ENCODE data around the gene TRIM63. TPM values are rescaled to one million over a fixed set of nuclear protein-coding genes. Genes with fewer than 3 reads are reported as not detected.

TRIM63 gene
- polyA plus RNA-seq, 3 donors: 0.73 to 1.00 (median 0.99) TPM

DNA sequence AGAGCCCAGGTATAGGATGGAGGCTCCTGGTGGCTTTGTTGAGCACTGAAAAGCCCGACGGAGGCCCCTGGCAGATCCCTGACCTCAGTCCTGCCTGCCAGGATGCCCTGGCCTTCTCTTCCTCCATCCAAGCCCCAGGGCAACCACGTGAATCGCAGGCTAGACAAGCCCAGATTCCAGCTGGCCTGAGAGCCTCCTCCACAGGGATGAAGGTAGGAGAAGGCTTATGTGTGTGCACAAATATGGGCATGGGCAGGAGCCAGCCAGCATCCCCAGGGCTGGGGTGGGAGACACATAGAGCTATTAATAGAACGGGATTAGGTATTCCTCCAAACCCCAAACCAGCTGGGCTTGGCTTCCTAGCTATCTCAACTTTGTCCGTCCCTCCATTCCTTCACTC is 49.8 kb downstream of the TRIM63 start:
- no peak for DNase-seq

DNA sequence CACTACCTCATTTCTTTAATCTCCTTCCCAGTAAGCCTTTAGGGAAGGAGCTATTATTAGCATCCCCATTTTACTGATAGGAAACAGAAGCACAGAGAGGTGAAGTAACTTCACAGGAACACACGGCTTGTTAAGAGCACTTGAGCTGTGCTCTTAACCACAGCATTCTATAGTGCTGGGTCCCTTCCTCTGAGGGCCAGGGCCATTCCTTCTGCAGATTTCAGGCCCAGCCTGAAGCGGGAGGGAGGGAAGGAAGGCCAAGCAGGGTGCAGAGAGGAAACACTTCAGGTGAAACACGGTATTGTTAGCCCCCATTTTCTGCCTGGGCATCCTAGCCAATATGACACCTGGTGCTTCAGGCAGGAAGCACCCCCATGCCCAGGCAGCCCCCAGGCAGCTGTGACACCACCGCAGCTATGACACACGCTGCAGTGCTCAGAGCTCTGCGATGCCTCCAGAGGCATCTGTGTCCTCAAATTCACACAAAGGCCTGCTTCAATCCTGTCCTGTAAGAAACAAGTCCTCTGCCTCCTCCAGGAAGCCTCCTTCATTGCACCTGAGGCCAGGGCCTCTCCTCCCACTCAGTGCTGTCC is 50.4 kb downstream of the TRIM63 start:
- DNase-seq: no peak

DNA sequence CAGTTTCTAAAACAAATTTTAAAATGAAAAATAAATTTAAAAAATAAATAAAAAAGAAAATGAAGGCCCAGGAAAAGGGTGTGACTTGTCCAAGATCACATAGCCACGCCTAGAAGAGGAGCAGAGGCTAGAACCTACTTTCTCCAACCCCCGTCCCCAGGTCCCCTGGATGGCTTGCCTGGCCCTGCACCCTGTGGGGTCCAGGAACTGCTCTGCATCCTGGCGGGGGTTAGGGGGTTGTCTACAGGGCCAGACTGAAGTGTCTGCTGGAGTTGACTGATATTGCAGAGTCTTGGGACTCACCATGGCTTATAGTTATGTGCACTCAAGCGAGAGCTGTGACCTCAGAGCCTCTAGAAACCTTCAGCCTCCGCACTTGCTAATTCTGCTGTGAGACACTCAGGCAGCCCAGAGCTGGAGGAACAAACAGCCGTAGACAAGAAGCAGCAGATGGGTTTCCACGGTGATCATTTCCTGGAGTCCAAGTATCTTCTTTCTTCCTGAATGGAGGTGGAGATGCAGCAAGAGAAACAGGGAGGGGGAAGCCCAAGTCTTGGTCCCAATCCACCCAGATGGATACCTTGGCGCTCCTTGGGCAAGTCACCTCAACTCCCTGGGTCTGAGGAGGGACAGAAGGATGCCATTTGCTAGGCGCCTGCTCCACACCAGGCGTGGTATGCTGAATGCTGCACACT is 51.0 kb downstream of the TRIM63 start:
- DNase-seq: no peak

GRCh38 chr1:26015358-26015757 is 52.1 kb downstream of the TRIM63 start:
- DNase-seq: no peak

DNA sequence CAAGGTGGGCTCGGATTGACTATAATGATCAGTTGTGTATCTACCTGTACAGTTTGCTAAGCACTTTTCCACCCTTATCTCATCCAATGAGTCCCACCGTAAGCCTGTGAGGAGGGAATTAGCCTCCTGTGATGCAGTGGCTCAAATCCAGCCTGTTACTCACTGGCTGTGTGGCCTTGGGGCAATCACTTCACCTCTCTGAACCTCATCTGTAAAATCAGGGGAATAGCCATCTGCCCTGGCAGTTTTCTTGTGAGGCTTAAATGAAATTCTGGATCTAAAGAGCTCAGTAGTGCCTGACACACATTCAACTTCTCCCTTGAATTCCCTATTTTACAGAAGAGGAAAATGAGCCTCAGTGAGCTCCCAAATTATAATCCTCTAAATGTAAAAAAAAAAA is 53.3 kb downstream of the TRIM63 start:
- DNase-seq: no peak

- no peak for DNase-seq
Measured at GRCh38 chr1:26012864-26013263, 54.6 kb downstream of the TRIM63 start.

DNA sequence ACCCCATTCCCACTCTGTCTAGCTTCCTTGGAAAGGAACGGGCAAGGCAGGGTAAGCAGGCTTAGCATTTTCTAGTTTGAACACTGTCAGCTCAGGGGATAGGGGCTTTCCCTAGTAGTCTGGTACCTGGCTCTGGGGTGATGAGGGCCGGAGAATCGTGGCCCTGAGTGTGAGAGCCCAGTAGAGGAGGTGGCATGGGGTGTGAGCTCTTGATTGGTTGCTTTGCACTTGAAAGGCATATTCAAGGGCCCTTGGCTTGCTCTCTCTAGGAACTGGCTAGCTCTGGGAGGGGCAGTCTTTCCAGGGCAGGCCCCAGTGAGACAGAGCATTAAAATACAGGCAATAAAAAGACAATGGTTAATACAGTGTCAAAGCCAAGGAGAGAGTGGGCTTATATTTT is 56.6 kb downstream of the TRIM63 start:
- no peak for DNase-seq

GRCh38 chr1:26009796-26010447 is 57.5 kb downstream of the TRIM63 start:
- DNase-seq: no peak

DNA sequence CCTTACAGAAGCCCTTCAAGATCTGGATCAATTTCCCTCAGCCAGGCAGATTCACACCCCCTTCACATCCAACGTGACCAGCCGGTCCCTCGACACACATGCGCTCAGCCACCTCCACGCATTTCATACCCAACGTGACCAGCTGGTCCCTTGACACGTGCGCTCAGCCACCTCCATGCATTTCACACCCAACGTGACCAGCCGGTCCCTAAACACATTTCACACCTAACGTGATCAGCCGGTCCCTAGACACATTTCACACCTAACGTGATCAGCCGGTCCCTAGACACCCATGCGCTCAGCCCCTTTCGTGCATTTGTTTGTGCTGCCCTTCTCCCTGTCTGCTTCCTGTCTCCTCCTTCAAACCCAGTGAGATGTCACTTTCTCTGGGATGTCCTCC is 60.7 kb downstream of the TRIM63 start:
- DNase-seq: no peak

GRCh38 chr1:26005434-26006105 is 61.9 kb downstream of the TRIM63 start:
- no peak for DNase-seq

- no peak for DNase-seq
Measured at GRCh38 chr1:26003756-26004155, 63.7 kb downstream of the TRIM63 start.

DNA sequence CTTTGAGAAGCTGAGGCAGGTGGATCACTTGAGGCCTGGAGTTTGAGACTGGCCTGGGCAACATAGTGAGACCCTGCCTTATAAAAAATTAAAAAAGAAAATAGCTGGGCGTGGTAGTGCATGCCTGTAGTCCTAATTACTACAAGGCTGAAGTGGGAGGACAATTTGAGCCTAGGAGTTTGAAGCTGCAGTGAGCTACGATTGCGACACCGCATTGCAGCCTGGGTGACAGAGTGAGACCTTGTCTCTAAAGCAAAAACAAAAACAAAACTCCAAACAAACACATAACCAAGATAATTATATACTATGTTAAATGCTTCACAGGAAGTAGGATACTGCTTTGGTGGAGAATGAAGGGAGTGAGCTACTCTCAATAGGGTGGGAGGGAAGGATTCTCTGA is 64.2 kb downstream of the TRIM63 start:
- no peak for DNase-seq

Other genes with a start within 250 kb of the TRIM63 start
- gene MTFR1L, start 247.7 kb downstream of the TRIM63 start, polyA plus RNA-seq (ENCODE audit: insufficient read length in 3 of 3): 100 to 1,000 TPM in 1 of 3 donors, 10 to 100 TPM in 2; 86.2 to 120 (median 95.4) TPM
- gene AUNIP, start 208.2 kb downstream of the TRIM63 start, polyA plus RNA-seq (ENCODE audit: insufficient read length in 3 of 3): 1 to 10 TPM; 3.0 to 3.5 (median 3.4) TPM
- 10 to 100 TPM; 26.6 to 36.8 (median 36.3) TPM for gene PAQR7, start 191.9 kb downstream of the TRIM63 start, polyA plus RNA-seq (ENCODE audit: insufficient read length in 3 of 3)
- 1,000 to 10,000 TPM; 1,042 to 1,257 (median 1,055) TPM for gene STMN1, start 161.2 kb downstream of the TRIM63 start, polyA plus RNA-seq (ENCODE audit: insufficient read length in 3 of 3)
- gene PAFAH2, start 69.6 kb downstream of the TRIM63 start, polyA plus RNA-seq (ENCODE audit: insufficient read length in 3 of 3): 10 to 100 TPM; 16.5 to 24.0 (median 19.1) TPM
- 1 to 10 TPM; 1.6 to 2.1 (median 1.7) TPM for gene EXTL1, start 45.9 kb downstream of the TRIM63 start, polyA plus RNA-seq (ENCODE audit: insufficient read length in 3 of 3)
- gene SLC30A2, start 21.5 kb downstream of the TRIM63 start, polyA plus RNA-seq (ENCODE audit: insufficient read length in 3 of 3): 1 to 10 TPM; 5.4 to 9.1 (median 5.5) TPM
- gene PDIK1L, start 44.2 kb upstream of the TRIM63 start, polyA plus RNA-seq (ENCODE audit: insufficient read length in 3 of 3): 10 to 100 TPM; 16.2 to 17.2 (median 17.1) TPM
- gene FAM110D, start 91.4 kb upstream of the TRIM63 start, polyA plus RNA-seq (ENCODE audit: insufficient read length in 3 of 3): 1 to 10 TPM; 1.2 to 1.7 (median 1.4) TPM
- under 1 TPM in 1 of 3 donors, not detected in 2; 0.19 TPM for gene C1orf232, start 101.3 kb upstream of the TRIM63 start, polyA plus RNA-seq (ENCODE audit: insufficient read length in 3 of 3)
- 10 to 100 TPM; 20.8 to 25.7 (median 21.0) TPM for gene ZNF593, start 102.3 kb upstream of the TRIM63 start, polyA plus RNA-seq (ENCODE audit: insufficient read length in 3 of 3)
- 1 to 10 TPM; 1.2 to 1.8 (median 1.5) TPM for gene ZNF593OS, start 104.2 kb upstream of the TRIM63 start, polyA plus RNA-seq (ENCODE audit: insufficient read length in 3 of 3)
- gene CNKSR1, start 109.9 kb upstream of the TRIM63 start, polyA plus RNA-seq (ENCODE audit: insufficient read length in 3 of 3): 10 to 100 TPM; 11.9 to 25.6 (median 25.4) TPM
- under 1 TPM in 2 of 3 donors, not detected in 1; 0.14 TPM for gene CATSPER4, start 123.0 kb upstream of the TRIM63 start, polyA plus RNA-seq (ENCODE audit: insufficient read length in 3 of 3)
- gene CEP85, start 166.6 kb upstream of the TRIM63 start, polyA plus RNA-seq (ENCODE audit: insufficient read length in 3 of 3): 10 to 100 TPM; 16.2 to 22.5 (median 20.9) TPM
- 100 to 1,000 TPM in 1 of 3 donors, 10 to 100 TPM in 2; 85.2 to 120 (median 92.9) TPM for gene SH3BGRL3, start 212.5 kb upstream of the TRIM63 start, polyA plus RNA-seq (ENCODE audit: insufficient read length in 3 of 3)
- 10 to 100 TPM; 44.3 to 52.2 (median 51.7) TPM for gene UBXN11, start 239.0 kb upstream of the TRIM63 start, polyA plus RNA-seq (ENCODE audit: insufficient read length in 3 of 3)

Measured in renal pelvis (tissue), 4 donors.